Ishikawa (cell line): Measurements from ENCODE around the gene TGM2.

Experiments
- TAF1 ChIP-seq: IDR thresholded peaks from 2 replicates; pipeline ENCODE4 v1.6.1; 2012; ENCODE audit warnings: low read depth, mild to moderate bottlenecking
- TF ChIP-seq, protein P1 (sequence below): IDR thresholded peaks from 2 replicates; pipeline ENCODE4 v1.6.1; 2012; ENCODE audit warnings: low read depth, mild to moderate bottlenecking
- TF ChIP-seq, protein P2 (sequence below): IDR thresholded peaks from 2 replicates; pipeline ENCODE4 v1.6.1; 2012

- TF ChIP-seq, protein P1, sequence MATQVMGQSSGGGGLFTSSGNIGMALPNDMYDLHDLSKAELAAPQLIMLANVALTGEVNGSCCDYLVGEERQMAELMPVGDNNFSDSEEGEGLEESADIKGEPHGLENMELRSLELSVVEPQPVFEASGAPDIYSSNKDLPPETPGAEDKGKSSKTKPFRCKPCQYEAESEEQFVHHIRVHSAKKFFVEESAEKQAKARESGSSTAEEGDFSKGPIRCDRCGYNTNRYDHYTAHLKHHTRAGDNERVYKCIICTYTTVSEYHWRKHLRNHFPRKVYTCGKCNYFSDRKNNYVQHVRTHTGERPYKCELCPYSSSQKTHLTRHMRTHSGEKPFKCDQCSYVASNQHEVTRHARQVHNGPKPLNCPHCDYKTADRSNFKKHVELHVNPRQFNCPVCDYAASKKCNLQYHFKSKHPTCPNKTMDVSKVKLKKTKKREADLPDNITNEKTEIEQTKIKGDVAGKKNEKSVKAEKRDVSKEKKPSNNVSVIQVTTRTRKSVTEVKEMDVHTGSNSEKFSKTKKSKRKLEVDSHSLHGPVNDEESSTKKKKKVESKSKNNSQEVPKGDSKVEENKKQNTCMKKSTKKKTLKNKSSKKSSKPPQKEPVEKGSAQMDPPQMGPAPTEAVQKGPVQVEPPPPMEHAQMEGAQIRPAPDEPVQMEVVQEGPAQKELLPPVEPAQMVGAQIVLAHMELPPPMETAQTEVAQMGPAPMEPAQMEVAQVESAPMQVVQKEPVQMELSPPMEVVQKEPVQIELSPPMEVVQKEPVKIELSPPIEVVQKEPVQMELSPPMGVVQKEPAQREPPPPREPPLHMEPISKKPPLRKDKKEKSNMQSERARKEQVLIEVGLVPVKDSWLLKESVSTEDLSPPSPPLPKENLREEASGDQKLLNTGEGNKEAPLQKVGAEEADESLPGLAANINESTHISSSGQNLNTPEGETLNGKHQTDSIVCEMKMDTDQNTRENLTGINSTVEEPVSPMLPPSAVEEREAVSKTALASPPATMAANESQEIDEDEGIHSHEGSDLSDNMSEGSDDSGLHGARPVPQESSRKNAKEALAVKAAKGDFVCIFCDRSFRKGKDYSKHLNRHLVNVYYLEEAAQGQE: no peak
- no peak for TF ChIP-seq TAF1
- TF ChIP-seq, protein P2, sequence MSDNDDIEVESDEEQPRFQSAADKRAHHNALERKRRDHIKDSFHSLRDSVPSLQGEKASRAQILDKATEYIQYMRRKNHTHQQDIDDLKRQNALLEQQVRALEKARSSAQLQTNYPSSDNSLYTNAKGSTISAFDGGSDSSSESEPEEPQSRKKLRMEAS: no peak
Observed at GRCh38 chr20:38098952-38099351, 66.1 kb downstream of the TGM2 start.
